HCT116 (cell line): ENCODE measurements around the gene LRIT2. TPM values are rescaled to one million over a fixed set of nuclear protein-coding genes. Genes with fewer than 3 reads are reported as not detected.

Experiments
- ATAC-seq: fragments of 200-7000 bp; cut with Tn5 transposase; 2 replicates; pipeline ENCODE4 v1.9.1; 2020; ENCODE audit warnings: mild to moderate bottlenecking, moderate library complexity
- BruUV-seq: library from RNA; stranded (reverse); fragments of 400-500 nt; replicated peaks from 2 replicates; lab custom pipeline; 2021; lab: Mats Ljungman, UMichigan
- CTCF ChIA-PET: fragments of 300-600 bp; sonication (Branson Sonifier 250); formaldehyde crosslinking; loops from one replicate; lab custom pipeline; 2021; ENCODE audit warnings: antibody characterized with exemption; lab: Charles Lee
- POLR2A ChIA-PET: fragments of 300-600, 350-600 bp; sonication (Branson Sonifier 250); formaldehyde crosslinking; loops from one replicate; lab custom pipeline; 2021; ENCODE audit warnings: antibody characterized with exemption; lab: Charles Lee
- RAD21 ChIA-PET, 2 experiments: fragments of 300-600 bp; sonication (Branson Sonifier 250); formaldehyde crosslinking; loops; one replicate each; lab custom pipeline; 2023; ENCODE audit warnings: low total read pairs in 2 of 2; ENCODE audit not compliant: uncharacterized antibody in 2 of 2, unreplicated experiment in 2 of 2, low non-redundant PET in 1 of 2; lab: Charles Lee
- DNase-seq: peaks from one replicate; pipeline ENCODE4 v3.0.0-alpha.2; 2010; ENCODE audit warnings: low read depth, low spot score
- H2AFZ ChIP-seq: fragments of 200-600 bp; shearing (Covaris generic), sonication (generic); 2 replicates; pipeline ENCODE4 v1.6.1; 2017; ENCODE audit warnings: low read depth, mixed run types, mixed read lengths, antibody characterized with exemption, low read length; ENCODE audit not compliant: poor library complexity, severe bottlenecking
- H3K27ac ChIP-seq: 2 replicates; pipeline ENCODE4 v1.5.1; 2012; ENCODE audit warnings: low read depth, low read length
- H3K27me3 ChIP-seq: fragments of 200-600 bp; sonication (generic); 2 replicates; pipeline ENCODE4 v1.6.1; 2016; ENCODE audit warnings: mixed run types, low read length, mixed read lengths; ENCODE audit not compliant: insufficient read depth
- H3K36me3 ChIP-seq, 2 experiments: fragments of 200-500 bp in 1 of 2; fragments of 200-600 bp in 1 of 2; sonication (Bioruptor generic) in 1 of 2; sonication (generic) in 1 of 2; 2 replicates each; pipeline versions ENCODE4 v1.5.1 to v1.6.1; 2014 to 2016; ENCODE audit warnings: low read length in 2 of 2, inconsistent platforms in 1 of 2, mixed read lengths in 1 of 2, mixed run types in 1 of 2; ENCODE audit not compliant: insufficient read depth in 2 of 2, control insufficient read depth in 1 of 2
- H3K4me1 ChIP-seq, 2 experiments: fragments of 200-600 bp in 1 of 2; sonication (generic) in 1 of 2; 2 replicates each; pipeline versions ENCODE4 v1.5.1 to v1.6.1; 2012 to 2017; ENCODE audit warnings: low read length in 2 of 2, inconsistent platforms in 1 of 2, mild to moderate bottlenecking in 1 of 2, mixed read lengths in 1 of 2, mixed run types in 1 of 2, moderate library complexity in 1 of 2; ENCODE audit not compliant: insufficient read depth in 2 of 2, control insufficient read depth in 1 of 2
- H3K4me2 ChIP-seq: fragments of 200-600 bp; sonication (generic); 2 replicates; pipeline ENCODE4 v1.6.1; 2017; ENCODE audit warnings: mixed run types, low read length, mixed read lengths
- H3K4me3 ChIP-seq, 2 experiments: fragments of 200-600 bp in 1 of 2; sonication (generic) in 1 of 2; replicated peaks in 1 of 2; 2 replicates each; pipeline ENCODE4 v1.5.1; 2011 to 2016; ENCODE audit warnings: low read length in 2 of 2, control low read depth in 1 of 2, low read depth in 1 of 2, mild to moderate bottlenecking in 1 of 2, mixed read lengths in 1 of 2, mixed run types in 1 of 2
- H3K79me2 ChIP-seq: fragments of 200-600 bp; sonication (generic); 2 replicates; pipeline ENCODE4 v1.6.1; 2017; ENCODE audit warnings: mild to moderate bottlenecking, mixed run types, low read length, moderate library complexity, mixed read lengths; ENCODE audit not compliant: insufficient read depth
- H3K9ac ChIP-seq: fragments of 200-600 bp; sonication (generic); 2 replicates; pipeline ENCODE4 v1.6.1; 2016; ENCODE audit warnings: low read length, mixed read lengths
- H3K9me2 ChIP-seq: fragments of 200-600 bp; sonication (generic), shearing (Covaris generic); 2 replicates; pipeline ENCODE4 v1.6.1; 2017; ENCODE audit warnings: mixed run types, mild to moderate bottlenecking, moderate library complexity; ENCODE audit not compliant: insufficient read depth
- H3K9me3 ChIP-seq, 2 experiments: fragments of 200-500 bp in 1 of 2; fragments of 200-600 bp in 1 of 2; sonication (Bioruptor generic) in 1 of 2; sonication (generic) in 1 of 2; 2 replicates each; pipeline ENCODE4 v1.6.1; 2014 to 2017; ENCODE audit warnings: low read length in 2 of 2, mixed read lengths in 2 of 2, inconsistent platforms in 1 of 2, low read depth in 1 of 2, mild to moderate bottlenecking in 1 of 2, mixed run types in 1 of 2, moderate library complexity in 1 of 2; ENCODE audit not compliant: control insufficient read depth in 1 of 2, insufficient read depth in 1 of 2
- H4K20me1 ChIP-seq: fragments of 200-600 bp; sonication (generic), shearing (Covaris generic); 2 replicates; pipeline ENCODE4 v1.6.1; 2017; ENCODE audit warnings: mixed run types, mild to moderate bottlenecking, moderate library complexity; ENCODE audit not compliant: insufficient read depth
- ATF3 ChIP-seq: IDR thresholded peaks from 2 replicates; pipeline ENCODE4 v1.6.1; 2012
- CBX3 ChIP-seq: IDR thresholded peaks from 2 replicates; pipeline ENCODE4 v1.6.1; 2012; ENCODE audit warnings: low read depth
- CEBPB ChIP-seq: IDR thresholded peaks from 2 replicates; pipeline ENCODE4 v1.6.1; 2012; ENCODE audit warnings: low read depth
- CTCF ChIP-seq, 3 experiments: fragments of 200-600 bp in 1 of 3; sonication (generic) in 1 of 3; IDR thresholded peaks in 2 of 3; conservative IDR thresholded peaks in 1 of 3; 2 replicates each; pipeline ENCODE4 v1.5.1; 2012 to 2017; ENCODE audit warnings: low read depth in 2 of 3, low read length in 2 of 3, antibody characterized with exemption in 1 of 3, borderline replicate concordance in 1 of 3, control low read depth in 1 of 3, mild to moderate bottlenecking in 1 of 3, mixed read lengths in 1 of 3, mixed run types in 1 of 3, moderate library complexity in 1 of 3; ENCODE audit not compliant: insufficient read depth in 1 of 3
- EGR1 ChIP-seq: IDR thresholded peaks from 2 replicates; pipeline ENCODE4 v1.6.1; 2012; ENCODE audit warnings: low read depth
- ELF1 ChIP-seq: IDR thresholded peaks from 2 replicates; pipeline ENCODE4 v1.6.1; 2012; ENCODE audit warnings: low read depth, borderline replicate concordance
- EZH2 ChIP-seq: fragments of 200-600 bp; sonication (generic); IDR thresholded peaks from 2 replicates; pipeline ENCODE4 v1.6.1; 2017; ENCODE audit warnings: antibody characterized with exemption, mixed run types
- FOSL1 ChIP-seq: IDR thresholded peaks from 2 replicates; pipeline ENCODE4 v1.6.1; 2012; ENCODE audit warnings: low read depth
- MAX ChIP-seq: IDR thresholded peaks from 2 replicates; pipeline ENCODE4 v1.6.1; 2012
- POLR2A ChIP-seq: IDR thresholded peaks from 2 replicates; pipeline ENCODE4 v1.7.0; 2011; ENCODE audit warnings: borderline replicate concordance; ENCODE audit not compliant: insufficient read depth, insufficient read length; ENCODE audit errors: extremely low read depth
- RAD21 ChIP-seq: IDR thresholded peaks from 2 replicates; pipeline ENCODE4 v1.6.1; 2012; ENCODE audit warnings: low read depth, mild to moderate bottlenecking
- REST ChIP-seq: IDR thresholded peaks from 2 replicates; pipeline ENCODE4 v1.6.1; 2012; ENCODE audit warnings: low read depth
- SIN3A ChIP-seq: IDR thresholded peaks from 2 replicates; pipeline ENCODE4 v1.6.1; 2012; ENCODE audit warnings: low read depth
- SRF ChIP-seq: IDR thresholded peaks from 2 replicates; pipeline ENCODE4 v1.6.1; 2012; ENCODE audit warnings: low read depth
- TCF7L2 ChIP-seq: IDR thresholded peaks from 2 replicates; pipeline ENCODE4 v1.7.0; 2011; ENCODE audit warnings: borderline replicate concordance, inconsistent platforms; ENCODE audit not compliant: insufficient read depth, insufficient read length; ENCODE audit errors: extremely low read depth
- YY1 ChIP-seq: IDR thresholded peaks from 2 replicates; pipeline ENCODE4 v1.6.1; 2011; ENCODE audit warnings: low read length, low read depth, moderate library complexity, mild to moderate bottlenecking; ENCODE audit not compliant: insufficient replicate concordance; ENCODE audit errors: extremely low read depth
- intact Hi-C: fragments of 100-400 bp; cut with micrococcal nuclease; formaldehyde crosslinking; loops from 2 replicates; pipeline ENCODE4 v1.10.0; 2022
- total RNA-seq: library from RNA; stranded (reverse); gene quantifications from one replicate; pipeline ENCODE4 v1.2.1, GENCODE V29; 2021; ENCODE audit not compliant: unreplicated experiment

Gene LRIT2
- total RNA-seq, 1 experiment from 2014 or later, result not detected

GRCh38 chr10:84258034-84258695 is 32.8 kb upstream of the LRIT2 start:
- no peak overlapping the region for H3K4me3 ChIP-seq
- DNase-seq (no peak), ATAC-seq (no peak)
- CTCF ChIA-PET, result interaction anchor here (2.1 kb wide), 1 partner anchor 9 kb away, joined by 15 read pairs; no protein-coding TSS in a partner anchor
- H3K36me3 ChIP-seq, result no peaks in the 10 kb centered on the region
- no peaks in the 10 kb centered on the region for H3K79me2 ChIP-seq
- RAD21 ChIA-PET, result no interaction called here
- H3K27ac ChIP-seq, result no peak overlapping the region
- no peaks in the 10 kb centered on the region for H3K9me2 ChIP-seq
- POLR2A ChIA-PET, result no interaction called here
- no peaks in the 10 kb centered on the region for H4K20me1 ChIP-seq
- no TSS peak for BruUV-seq
- no peak overlapping the region for H2AFZ ChIP-seq
- peaks cover 0 to 9% of the 10 kb centered on the region in 2 experiments; a peak in 2 of 4 replicates for H3K4me1 ChIP-seq
- no peak overlapping the region for H3K4me2 ChIP-seq
- H3K9me3 ChIP-seq, result no peaks in the 10 kb centered on the region
- TF ChIP-seq YY1 (no peak), EGR1 (no peak), SRF (no peak), ATF3 (no peak), RAD21 (no peak), CTCF (IDR thresholded peaks at IDR 0.05 in 2 of 3, conservative IDR thresholded peaks at IDR 0.05 in 1 of 3; ENCODE audit: borderline replicate concordance in 1 of 3, insufficient read depth in 1 of 3, low read depth in 2 of 3, low read length in 2 of 3) (no peak), CBX3 (no peak), TCF7L2 (no peak), POLR2A (no peak), MAX (no peak), REST (no peak), ELF1 (no peak), CEBPB (no peak), SIN3A (no peak), FOSL1 (no peak), EZH2 (no peak)
- H3K27me3 ChIP-seq, result no peaks in the 10 kb centered on the region
- H3K9ac ChIP-seq, result no peak overlapping the region
- intact Hi-C loops, result no loop called here
